Small intestine (tissue), 7 donors: ENCODE data around the gene TRIP11. TPM values are rescaled to one million over a fixed set of nuclear protein-coding genes. Genes with fewer than 3 reads are reported as not detected.

Experiments
- DNase-seq, 2 donors: peaks; one replicate each; pipeline versions ENCODE4 v3.0.0 to v3.0.0-alpha.2; 2013
- FAIRE-seq: peaks from 2 replicates; lab custom pipeline; 2012; peaks lifted over from hg19 to GRCh38; lab: Jason Lieb, UNC
- H3K27ac ChIP-seq, 3 donors: one replicate each; pipeline ENCODE4 v1.5.1; 2013; ENCODE audit warnings: low read length in 2 of 3, mild to moderate bottlenecking in 2 of 3, control low read depth in 1 of 3, inconsistent platforms in 1 of 3, low read depth in 1 of 3, moderate library complexity in 1 of 3
- H3K27me3 ChIP-seq, 3 donors: one replicate each; pipeline ENCODE4 v1.6.1; 2013; ENCODE audit warnings: low read length in 3 of 3, inconsistent platforms in 1 of 3; ENCODE audit not compliant: control insufficient read depth in 3 of 3, insufficient read depth in 3 of 3
- H3K36me3 ChIP-seq, 3 donors: one replicate each; pipeline ENCODE4 v1.6.1; 2013; ENCODE audit warnings: low read length in 3 of 3, inconsistent platforms in 1 of 3, low read depth in 1 of 3, mild to moderate bottlenecking in 1 of 3, moderate library complexity in 1 of 3; ENCODE audit not compliant: control insufficient read depth in 3 of 3, insufficient read depth in 2 of 3
- H3K4me1 ChIP-seq, 3 donors: one replicate each; pipeline ENCODE4 v1.6.1; 2013; ENCODE audit warnings: low read length in 2 of 3, inconsistent platforms in 1 of 3, low read depth in 1 of 3, mild to moderate bottlenecking in 1 of 3, moderate library complexity in 1 of 3; ENCODE audit not compliant: control insufficient read depth in 3 of 3, insufficient read depth in 2 of 3
- H3K4me3 ChIP-seq, 3 donors: one replicate each; pipeline ENCODE4 v1.5.1; 2013; ENCODE audit warnings: low read length in 3 of 3, control low read depth in 1 of 3, inconsistent platforms in 1 of 3, low read depth in 1 of 3, mild to moderate bottlenecking in 1 of 3, moderate library complexity in 1 of 3
- H3K9me3 ChIP-seq, 2 donors: one replicate each; pipeline ENCODE4 v1.6.1; 2013; ENCODE audit warnings: low read depth in 1 of 2, low read length in 1 of 2; ENCODE audit not compliant: control insufficient read depth in 2 of 2, insufficient read depth in 1 of 2
- WGBS, 3 donors: extraction: QIAGEN DNeasy Blood & Tissue Kit; methylation state at CpG; one replicate each; pipeline ENCODE4 v1.1.7; 2013; 5-methylcytosine and 5-hydroxymethylcytosine counted together
- polyA plus RNA-seq, 4 donors: library from polyadenylated mRNA; stranded (reverse) in 3 of 4; unstranded in 1 of 4; fragments of 200-250 nt in 3 of 4; fragments of 120-200 nt in 1 of 4; gene quantifications; one replicate each; pipeline versions ENCODE4 v1.2.1 to v1.2.3, GENCODE V29; 2013
- donor health status: healthy with polysubstance abuse.
- donor health status: control.
- donor health status: control.
- donor health status: Bipolar disorder and iron deficiency.
- donor health status: healthy.

TRIP11 gene
- polyA plus RNA-seq, 4 donors: 3.5 to 22.4 (median 5.9) TPM

GRCh38 chr14:92041203-92041602 lies 1.3 kb upstream of the TRIP11 start:
- Histone ChIP-seq H3K36me3 (peaks cover 0 to 4% (median 0%) of the 10 kb centered on the region in 3 donors), H3K4me1 (peaks cover 0 to 7% (median 3%) of the 10 kb centered on the region in 3 donors), H3K9me3 (peaks cover 0 to 7% of the 10 kb centered on the region in 2 donors), H3K27ac (peak overlapping the region in 1 of 3 donors; percentile 99), H3K27me3 (no peaks in the 10 kb centered on the region), H3K4me3 (peak overlapping the region in 1 of 3 donors; percentile 96)
- DNase-seq (no peak), FAIRE-seq (no peak)
- WGBS, 3 donors: 87 to 92% (median 87%) methylated on average over 9 to 10 of the region's 10 CpGs

GRCh38 chr14:92040431-92041051 lies 682 bp upstream of the TRIP11 start:
- Histone ChIP-seq H3K36me3 (peaks cover 0 to 6% (median 0%) of the 10 kb centered on the region in 3 donors), H3K9me3 (peaks cover 0 to under 1% of the 10 kb centered on the region in 2 donors), H3K27ac (peak overlapping the region; percentile 89 to 99 (median 96)), H3K4me3 (peak overlapping the region; percentile 53 to 96 (median 82)), H3K27me3 (no peaks in the 10 kb centered on the region), H3K4me1 (peaks cover 0 to 7% (median 3%) of the 10 kb centered on the region in 3 donors)
- 0 to 1% (median 0%) methylated on average over 13 of the region's 13 CpGs for WGBS, 3 donors
- FAIRE-seq (no peak), DNase-seq (peak; percentile 66 to 74)

- peak overlapping the region; percentile 89 to 99 (median 96) for H3K27ac ChIP-seq
- H3K4me3 ChIP-seq: peak overlapping the region; percentile 68 to 96 (median 82)
- FAIRE-seq: no peak
- no peaks in the 10 kb centered on the region for H3K27me3 ChIP-seq
- H3K4me1 ChIP-seq: peaks cover 0 to 12% (median 3%) of the 10 kb centered on the region in 3 donors
- H3K36me3 ChIP-seq: peaks cover 0 to 7% (median 0%) of the 10 kb centered on the region in 3 donors
- 0 to 1% (median 0%) methylated on average over 22 of the region's 22 CpGs for WGBS, 3 donors
- peak; percentile 39 to 83 for DNase-seq
- no peaks in the 10 kb centered on the region for H3K9me3 ChIP-seq
These were observed 668 bp downstream of the TRIP11 start for GRCh38 chr14:92039063-92039718.

GRCh38 chr14:92037989-92038388 lies 1.9 kb downstream of the TRIP11 start:
- H3K4me1 ChIP-seq: peaks cover 0 to 18% (median 3%) of the 10 kb centered on the region in 3 donors
- DNase-seq: peak in 1 of 2 donors; percentile 16
- H3K4me3 ChIP-seq: peak overlapping the region in 2 of 3 donors; percentile 82 to 96
- H3K27ac ChIP-seq: no peak overlapping the region
- H3K9me3 ChIP-seq: no peaks in the 10 kb centered on the region
- H3K36me3 ChIP-seq: peaks cover 0 to 7% (median 0%) of the 10 kb centered on the region in 3 donors
- 12 to 40% (median 13%) methylated on average over 3 of the region's 3 CpGs for WGBS, 3 donors
- H3K27me3 ChIP-seq: no peaks in the 10 kb centered on the region
- no peak for FAIRE-seq

- no peak for DNase-seq
- H3K27ac ChIP-seq: no peak overlapping the region
- peaks cover 0 to 22% (median 2%) of the 10 kb centered on the region in 3 donors for H3K36me3 ChIP-seq
- no peaks in the 10 kb centered on the region for H3K9me3 ChIP-seq
- 17 to 57% (median 29%) methylated on average over 1 of the region's 1 CpG for WGBS, 3 donors
- no peak overlapping the region for H3K4me3 ChIP-seq
- H3K4me1 ChIP-seq: peaks cover 0 to 18% (median 3%) of the 10 kb centered on the region in 3 donors
- H3K27me3 ChIP-seq: no peaks in the 10 kb centered on the region
- FAIRE-seq: no peak
These were observed 4.0 kb downstream of the TRIP11 start for GRCh38 chr14:92035890-92036289.

- DNase-seq: peak; percentile 58 to 72
- Histone ChIP-seq H3K4me1 (peaks cover 0 to 18% (median 3%) of the 10 kb centered on the region in 3 donors), H3K27ac (peak overlapping the region in 2 of 3 donors; percentile 40 to 59)
These were observed 5.8 kb downstream of the TRIP11 start for GRCh38 chr14:92033906-92034687.

GRCh38 chr14:92033433-92033832 lies 6.4 kb downstream of the TRIP11 start:
- H3K4me3 ChIP-seq: no peak overlapping the region
- 90 to 99% (median 90%) methylated on average over 1 of the region's 1 CpG for WGBS, 3 donors
- peaks cover 0 to 18% (median 3%) of the 10 kb centered on the region in 3 donors for H3K4me1 ChIP-seq
- peaks cover 0 to 30% (median 2%) of the 10 kb centered on the region in 3 donors for H3K36me3 ChIP-seq
- peak overlapping the region in 1 of 3 donors; percentile 59 for H3K27ac ChIP-seq
- DNase-seq: no peak
- H3K9me3 ChIP-seq: no peaks in the 10 kb centered on the region
- H3K27me3 ChIP-seq: no peaks in the 10 kb centered on the region
- FAIRE-seq: no peak

More at GRCh38 chr14:92033906-92034687, 5.8 kb downstream of the TRIP11 start:
- Histone ChIP-seq H3K36me3 (peaks cover 0 to 30% (median 2%) of the 10 kb centered on the region in 3 donors), H3K27me3 (no peaks in the 10 kb centered on the region), H3K4me3 (no peak overlapping the region), H3K9me3 (no peaks in the 10 kb centered on the region)
- FAIRE-seq: no peak
- 22 to 67% (median 40%) methylated on average over 11 of the region's 11 CpGs for WGBS, 3 donors
